ENCODE measurements around the gene GPD2.

GRCh38 chr2:156598563-156598962 is 162.4 kb downstream of the GPD2 start:
- TF ChIP-seq USF2 (IDR thresholded peaks at IDR 0.05; ENCODE audit: borderline replicate concordance, low read depth, low read length) (no peak), TCF12 (IDR thresholded peaks at IDR 0.05; ENCODE audit: low read depth, low read length) (no peak), CHD2 (IDR thresholded peaks at IDR 0.05; ENCODE audit: borderline replicate concordance, low read depth, low read length) (no peak), POLR2AphosphoS5 (IDR thresholded peaks at IDR 0.05; ENCODE audit: low read length) (no peak), ZNF274 (IDR thresholded peaks at IDR 0.05; ENCODE audit: insufficient read depth, insufficient read length) (no peak), BACH1 (IDR thresholded peaks at IDR 0.05; ENCODE audit: borderline replicate concordance) (no peak), EP300 (IDR thresholded peaks at IDR 0.05; ENCODE audit: borderline replicate concordance in 1 of 2, control insufficient read depth in 1 of 2, low read depth in 2 of 2, low read length in 2 of 2) (no peak), ZNF384 (IDR thresholded peaks at IDR 0.05; ENCODE audit: borderline replicate concordance, low read depth, low read length) (no peak), RFX5 (IDR thresholded peaks at IDR 0.05; ENCODE audit: low read depth, low read length) (no peak), POLR2A (IDR thresholded peaks at IDR 0.05; ENCODE audit: low read depth, low read length) (no peak), MAX (IDR thresholded peaks at IDR 0.05; ENCODE audit: low read depth, low read length) (no peak)

All from GM12878 (cell line).